Lung (tissue), 12 donors: ENCODE measurements around the gene NFE2L1. TPM values are rescaled to one million over a fixed set of nuclear protein-coding genes. Genes with fewer than 3 reads are reported as not detected.
A peak's percentile ranks its signal among the peaks of the same experiment; 100 is the strongest.
"Not testable (repeated sequence)": the region's sequence is repeated elsewhere in the genome, so short reads cannot be mapped to it uniquely, and the experiment has no call there.

Experiments
- ATAC-seq: fragments of 200-7000 bp; cut with Tn5 transposase; one replicate; pipeline ENCODE4 v1.9.1; 2020; ENCODE audit warnings: moderate number of reproducible peaks; ENCODE audit not compliant: insufficient read depth, low FRiP score
- DNase-seq, 3 donors: peaks; one replicate each; pipeline ENCODE4 v3.0.0-alpha.2; 2013 to 2017
- H3K27ac ChIP-seq, 2 donors: one replicate each; pipeline ENCODE4 v1.5.1; 2013; ENCODE audit warnings: mild to moderate bottlenecking in 2 of 2, moderate library complexity in 2 of 2, control low read depth in 1 of 2, inconsistent platforms in 1 of 2, low read depth in 1 of 2, low read length in 1 of 2
- H3K27me3 ChIP-seq, 3 donors: one replicate each; pipeline ENCODE4 v1.5.1; 2013; ENCODE audit warnings: low read length in 2 of 3; ENCODE audit not compliant: control insufficient read depth in 3 of 3, insufficient read depth in 3 of 3
- H3K36me3 ChIP-seq, 4 donors: one replicate each; pipeline ENCODE4 v1.5.1; 2013; ENCODE audit warnings: low read length in 4 of 4, mild to moderate bottlenecking in 1 of 4, moderate library complexity in 1 of 4; ENCODE audit not compliant: control insufficient read depth in 4 of 4, insufficient read depth in 4 of 4
- H3K4me1 ChIP-seq, 5 donors: one replicate each; pipeline ENCODE4 v1.5.1; 2013; ENCODE audit warnings: low read length in 5 of 5, mild to moderate bottlenecking in 2 of 5, moderate library complexity in 1 of 5; ENCODE audit not compliant: control insufficient read depth in 5 of 5, insufficient read depth in 5 of 5
- H3K4me3 ChIP-seq: one replicate; pipeline ENCODE4 v1.5.1; 2013; ENCODE audit warnings: mild to moderate bottlenecking, control low read depth, moderate library complexity
- H3K9ac ChIP-seq, 2 donors: one replicate each; pipeline ENCODE4 v1.5.1; 2013; ENCODE audit warnings: low read length in 2 of 2, control low read depth in 1 of 2; ENCODE audit not compliant: insufficient read depth in 1 of 2
- H3K9me3 ChIP-seq, 4 donors: one replicate each; pipeline ENCODE4 v1.5.1; 2013; ENCODE audit warnings: low read length in 3 of 4, mild to moderate bottlenecking in 1 of 4, moderate library complexity in 1 of 4; ENCODE audit not compliant: control insufficient read depth in 4 of 4, insufficient read depth in 3 of 4
- CTCF ChIP-seq: IDR thresholded peaks from 2 replicates; pipeline ENCODE4 v1.5.1; 2012; ENCODE audit warnings: mild to moderate bottlenecking; ENCODE audit errors: control extremely low read depth, extremely low read depth
- WGBS, 2 donors: extraction: QIAGEN DNeasy Blood & Tissue Kit; methylation state at CpG; one replicate each; pipeline ENCODE4 v1.1.7; 2013; 5-methylcytosine and 5-hydroxymethylcytosine counted together
- polyA plus RNA-seq, 2 donors: library from polyadenylated mRNA; stranded (reverse); fragments of 200-250 nt; gene quantifications; one replicate each; pipeline ENCODE4 v1.2.1, GENCODE V29; 2013
- total RNA-seq, 2 donors: library from RNA; depleted of rRNA in 1 of 2; stranded (reverse); fragments of >200 nt in 1 of 2; gene quantifications; one replicate each; pipeline ENCODE4 v1.2.1, GENCODE V29; 2014 to 2021
- donor health status: control.
- donor health status: control.
- donor health status: Bipolar disorder and iron deficiency.
- donor health status: healthy.
- donor health status: DM: yes; HTN: yes; CAD: no.

Gene NFE2L1
- total and polyA plus RNA-seq, 4 donors, result 68.8 to 135 (median 87.1) TPM

DNA sequence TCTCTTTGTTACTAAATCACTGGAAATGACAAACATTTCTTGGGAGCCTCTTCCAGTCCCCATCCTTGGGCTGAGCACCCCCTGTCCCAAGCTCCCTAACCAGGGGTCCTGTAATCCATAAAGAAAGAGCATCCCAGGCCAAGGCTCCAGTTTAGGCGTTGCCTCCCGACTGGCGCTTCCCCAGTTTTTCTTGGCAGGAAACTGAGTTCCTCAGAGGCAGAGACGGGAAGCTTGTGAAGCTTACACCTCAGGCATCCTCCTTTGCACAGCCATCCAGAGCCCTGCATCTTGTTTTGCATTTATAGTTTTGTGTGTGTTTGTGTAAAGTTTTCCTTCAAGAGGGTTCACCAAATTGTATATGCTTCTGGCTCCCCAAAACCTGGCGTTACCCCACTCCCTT, 17.6 kb upstream of the NFE2L1 start:
- ATAC-seq (no peak), DNase-seq (no peak)
- Histone ChIP-seq H3K27ac (no peak overlapping the region), H3K36me3 (peaks cover 0 to 4% (median 0%) of the 10 kb centered on the region in 4 donors), H3K4me3 (no peak overlapping the region), H3K4me1 (peaks cover 0 to 14% (median 7%) of the 10 kb centered on the region in 5 donors), H3K9ac (no peak overlapping the region), H3K27me3 (no peaks in the 10 kb centered on the region), H3K9me3 (no peaks in the 10 kb centered on the region)
- 48 to 67% methylated on average over 5 of the region's 5 CpGs for WGBS, 2 donors
- TF ChIP-seq CTCF, result no peak

DNA sequence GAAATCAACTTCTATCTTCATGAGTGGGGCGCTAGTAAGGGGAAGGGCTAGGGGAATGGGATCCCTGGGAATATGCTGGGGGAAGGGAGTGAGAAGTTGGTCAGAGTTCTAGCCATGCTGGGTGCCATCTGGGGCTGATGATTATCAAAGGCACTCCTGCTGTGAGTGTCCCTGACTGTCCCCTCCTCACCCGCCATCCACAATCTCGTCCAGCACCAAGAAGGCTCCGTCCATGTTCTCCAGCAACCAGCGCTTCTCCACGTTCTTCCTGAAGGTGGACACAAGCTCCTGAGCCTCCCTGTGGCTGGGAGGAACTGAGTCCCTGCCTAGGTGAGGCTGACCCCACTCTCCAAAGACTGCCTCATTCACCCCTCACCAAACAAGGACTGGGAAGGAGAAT, 16.2 kb upstream of the NFE2L1 start:
- no peak overlapping the region for H3K4me3 ChIP-seq
- 83 to 94% methylated on average over 6 of the region's 6 CpGs for WGBS, 2 donors
- peaks cover 0 to 4% (median 0%) of the 10 kb centered on the region in 4 donors for H3K36me3 ChIP-seq
- DNase-seq, result no peak
- no peak overlapping the region for H3K9ac ChIP-seq
- TF ChIP-seq CTCF, result no peak
- H3K27me3 ChIP-seq, result peaks cover 0 to 8% (median 0%) of the 10 kb centered on the region in 3 donors
- H3K9me3 ChIP-seq, result no peaks in the 10 kb centered on the region
- no peak for ATAC-seq
- H3K4me1 ChIP-seq, result peaks cover 0 to 7% (median 2%) of the 10 kb centered on the region in 5 donors
- H3K27ac ChIP-seq, result no peak overlapping the region

- ATAC-seq, H3K4me3 ChIP-seq, DNase-seq, H3K27ac ChIP-seq, H3K9me3 ChIP-seq, H3K36me3 ChIP-seq, H3K9ac ChIP-seq: not testable (repeated sequence)
- 82 to 88% methylated on average over 12 of the region's 12 CpGs for WGBS, 2 donors
- Histone ChIP-seq H3K4me1 (peaks cover 0 to 15% (median 4%) of the 10 kb centered on the region in 5 donors), H3K27me3 (peaks cover 0 to 20% (median 3%) of the 10 kb centered on the region in 3 donors)
Observed at GRCh38 chr17:48034734-48035133, 13.4 kb upstream of the NFE2L1 start.

DNA sequence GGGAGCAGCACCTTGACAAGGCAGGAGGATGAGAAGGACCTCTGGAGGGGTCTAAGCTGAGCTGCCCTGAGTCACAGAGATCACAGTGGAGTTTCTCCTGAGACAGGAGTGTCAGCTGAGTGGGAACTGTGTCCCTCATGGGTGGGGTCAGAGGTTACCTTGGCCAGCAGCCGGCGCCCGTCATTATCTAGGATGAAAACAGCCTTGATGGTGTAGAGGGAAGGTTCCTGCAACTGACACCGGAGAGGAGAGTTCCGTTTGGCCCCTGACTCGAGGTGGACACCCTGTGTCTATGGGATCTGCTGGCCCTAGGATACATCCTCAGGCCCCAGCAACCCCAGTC, 11.5 kb upstream of the NFE2L1 start:
- peaks cover 0 to 15% (median 4%) of the 10 kb centered on the region in 5 donors for H3K4me1 ChIP-seq
- peak overlapping the region in 1 of 2 donors; percentile 51 for H3K27ac ChIP-seq
- 64 to 69% methylated on average over 6 of the region's 6 CpGs for whole genome bisulfite sequencing, 2 donors
- ATAC-seq (no peak), DNase-seq (no peak)
- H3K27me3 ChIP-seq, result peaks cover 0 to 20% (median 3%) of the 10 kb centered on the region in 3 donors
- H3K4me3 ChIP-seq, result no peak overlapping the region
- peaks cover 0 to 4% (median 0%) of the 10 kb centered on the region in 4 donors for H3K36me3 ChIP-seq
- H3K9me3 ChIP-seq, result no peaks in the 10 kb centered on the region
- no peak for TF ChIP-seq CTCF
- H3K9ac ChIP-seq, result no peak overlapping the region
